Stimulated activated CD8-positive, alpha-beta memory T cell treated with anti-CD3 and anti-CD28 coated beads, Interleukin-15, amount 100 ng/mL, for 4 hours (primary cell): Measurements from ENCODE around the gene TIMM8A.
"Not testable (repeated sequence)": the region's sequence is repeated elsewhere in the genome, so short reads cannot be mapped to it uniquely, and the experiment has no call there.

ENCODE experiments used
- DNase-seq, 2 donors: peaks; one replicate each; pipeline ENCODE4 v3.0.0-alpha.2; 2020; ENCODE audit warnings: low read depth in 2 of 2

TIMM8A gene

DNA sequence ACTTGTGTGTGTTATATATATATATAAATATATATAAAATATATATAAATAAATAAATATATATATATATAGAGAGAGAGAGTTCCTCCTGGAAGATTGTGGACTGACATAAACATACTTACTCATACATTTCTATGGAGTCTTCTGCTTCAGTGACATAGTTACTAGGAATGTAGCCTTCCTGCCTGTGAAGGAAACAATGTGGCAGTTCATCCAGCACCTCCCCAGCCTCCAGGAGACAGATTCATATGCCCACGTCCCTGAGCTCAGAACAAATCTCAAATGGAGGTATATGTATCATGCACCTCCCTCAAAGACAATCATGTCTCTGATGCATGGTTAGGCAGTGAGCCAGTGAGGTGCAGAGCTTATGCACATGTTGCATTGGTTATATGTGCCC lies 11.4 kb upstream of the TIMM8A start:
- DNase-seq, result no peak

DNA sequence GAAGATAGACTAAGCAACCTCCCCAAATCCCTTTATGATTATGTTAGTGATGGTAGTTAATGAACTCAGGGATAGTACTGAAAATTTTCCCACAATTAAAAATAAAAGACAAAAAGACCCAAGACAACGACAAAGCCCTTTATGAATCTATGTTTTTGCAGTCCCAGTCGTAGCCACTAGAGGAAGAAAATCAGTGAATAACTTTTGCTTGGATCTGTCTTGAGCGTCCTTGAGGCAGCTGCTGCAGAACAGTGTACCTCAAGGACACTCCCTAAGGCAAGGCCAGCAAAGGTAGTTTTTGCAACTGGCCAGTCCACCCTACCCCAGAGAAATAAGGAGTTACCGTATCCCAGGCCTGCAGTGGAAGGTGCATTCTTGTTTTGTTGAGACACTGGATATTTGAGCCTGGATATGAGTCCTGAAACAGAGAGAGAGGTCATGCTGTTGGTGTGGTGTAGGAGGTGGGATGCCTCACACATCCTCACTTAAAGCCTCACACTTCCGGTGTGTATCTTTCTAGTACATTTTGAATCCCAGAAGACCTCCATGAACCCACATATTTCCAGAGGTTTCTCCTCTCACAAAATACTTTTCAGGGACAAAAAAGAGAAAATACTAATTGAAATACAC lies 8.7 kb upstream of the TIMM8A start:
- DNase-seq, result no peak

DNA sequence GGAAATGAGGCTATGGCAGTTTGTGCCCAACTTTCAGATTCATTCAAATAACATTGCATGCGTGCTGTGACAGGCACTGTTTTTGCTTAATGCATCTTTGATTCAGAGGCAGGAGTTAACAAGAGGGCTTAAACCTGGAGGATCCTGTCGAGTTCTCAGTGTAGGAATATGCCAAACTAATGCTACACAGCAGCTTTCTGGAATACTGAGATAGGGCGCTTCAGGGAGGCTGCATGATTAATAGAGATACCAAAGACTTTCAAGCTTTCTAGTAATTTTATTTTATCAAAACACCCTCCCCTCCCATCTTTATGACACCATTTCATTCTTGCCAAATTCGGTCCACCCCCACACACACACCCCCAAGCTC lies 636 bp upstream of the TIMM8A start:
- no peak for DNase-seq

DNA sequence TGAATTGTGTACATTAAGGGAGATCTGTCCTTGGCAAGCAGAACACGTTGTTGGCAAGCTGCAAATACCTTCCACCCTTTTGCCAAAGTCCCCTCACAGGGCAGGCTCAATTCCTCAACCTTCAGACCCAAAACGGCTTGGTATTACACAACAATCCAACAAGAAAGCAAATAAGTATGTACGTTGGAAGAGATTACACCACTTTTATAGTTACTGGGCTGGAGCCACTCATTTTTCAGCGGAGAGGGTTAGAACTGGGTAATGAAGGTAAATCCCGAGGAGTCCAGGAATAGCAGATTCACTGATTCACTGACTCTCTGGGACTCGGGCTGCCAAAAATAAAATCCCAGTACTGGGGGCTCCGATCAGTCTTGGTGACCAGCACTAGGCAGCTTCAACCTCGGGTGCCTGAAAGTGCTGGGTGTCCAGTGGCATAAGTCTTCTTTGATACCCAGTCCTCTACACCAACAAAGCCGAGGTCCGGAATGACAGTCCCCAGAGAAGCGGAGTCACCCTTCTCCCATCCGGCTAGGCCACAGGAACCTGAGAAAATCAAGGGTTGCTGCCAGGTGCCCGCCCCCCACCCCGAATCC lies 587 bp downstream of the TIMM8A start:
- no peak for DNase-seq

DNA sequence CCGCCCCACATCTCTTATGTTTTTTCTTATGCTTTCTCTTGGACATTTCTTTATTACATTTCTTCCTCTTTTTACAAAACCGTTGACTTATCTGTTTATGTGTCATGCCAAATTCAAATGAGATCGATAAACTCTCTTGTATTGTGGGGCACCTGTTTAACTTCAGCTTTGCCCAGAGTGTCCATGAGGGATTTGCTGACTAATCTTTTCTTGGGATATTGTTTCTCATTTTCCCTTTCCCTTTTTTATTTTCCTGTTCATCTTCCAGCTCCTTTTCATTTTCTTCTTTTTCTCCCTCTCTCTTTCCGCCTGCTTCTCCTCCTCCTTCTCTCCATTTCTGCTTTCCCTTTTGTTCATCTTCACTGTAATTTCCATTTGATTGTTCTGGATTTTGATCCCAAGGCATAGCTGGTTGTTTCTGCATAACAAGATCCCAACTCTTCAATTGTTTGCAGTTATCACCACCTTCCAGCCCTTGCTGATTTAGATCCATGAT lies 10.7 kb downstream of the TIMM8A start:
- no peak for DNase-seq

DNA sequence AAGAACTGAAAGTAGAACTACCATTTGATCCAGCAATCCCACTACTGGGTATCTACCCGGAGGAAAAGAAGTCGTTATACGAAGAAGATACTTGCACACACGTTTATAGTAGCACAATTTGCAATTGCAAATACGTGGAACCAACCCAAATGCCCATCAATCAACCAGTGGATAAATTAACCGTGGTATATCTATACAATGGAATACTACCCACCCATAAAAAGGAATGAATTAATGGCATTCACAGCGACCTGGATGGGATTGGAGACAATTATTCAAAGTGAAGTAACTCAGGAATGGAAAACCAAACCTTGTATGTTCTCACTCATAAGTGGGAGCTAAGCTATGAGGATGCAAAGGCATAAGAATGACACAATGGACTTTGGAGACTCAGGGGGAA lies 14.2 kb downstream of the TIMM8A start:
- not testable (repeated sequence) for DNase-seq

DNA sequence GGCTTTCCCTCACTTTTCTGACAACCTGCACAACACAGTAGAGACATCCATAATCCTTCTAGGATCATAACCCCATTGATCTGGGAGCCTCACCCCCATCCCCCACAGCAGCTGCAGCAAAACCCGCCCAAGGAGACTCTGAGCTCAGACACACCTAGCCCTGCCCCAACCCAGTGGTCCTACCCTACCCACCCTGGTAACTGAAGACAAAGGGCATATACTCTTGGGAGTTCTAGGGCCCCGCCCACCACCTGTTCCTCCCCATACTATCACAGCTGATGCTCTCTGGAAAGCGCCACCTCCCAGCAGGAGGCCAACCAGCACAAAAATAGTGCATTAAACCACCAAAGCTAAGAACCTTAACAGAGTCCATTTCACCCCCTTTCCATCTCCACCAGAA lies 21.9 kb downstream of the TIMM8A start:
- not testable (repeated sequence) for DNase-seq

DNA sequence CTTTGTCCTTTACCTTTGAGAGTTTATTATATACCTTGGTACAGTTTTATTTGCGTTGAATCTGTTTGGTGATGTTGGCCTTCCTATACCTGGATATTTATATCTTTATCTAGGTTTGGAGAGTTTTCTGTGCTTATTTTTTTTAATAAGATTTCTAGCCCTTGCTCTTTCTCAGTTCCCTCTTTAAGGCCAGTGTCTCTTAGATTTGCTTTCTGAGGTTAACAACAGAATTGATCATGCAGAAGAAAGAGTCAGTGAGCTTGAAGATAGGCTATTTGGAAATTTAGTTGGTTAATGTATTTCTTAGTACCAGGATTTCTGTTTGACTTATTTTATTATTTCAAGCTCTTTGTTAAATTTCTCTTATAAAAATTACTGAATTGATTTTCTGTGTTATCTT lies 44.8 kb downstream of the TIMM8A start:
- no peak for DNase-seq
